ENCODE results near the gene APOM.

APOM gene

DNA sequence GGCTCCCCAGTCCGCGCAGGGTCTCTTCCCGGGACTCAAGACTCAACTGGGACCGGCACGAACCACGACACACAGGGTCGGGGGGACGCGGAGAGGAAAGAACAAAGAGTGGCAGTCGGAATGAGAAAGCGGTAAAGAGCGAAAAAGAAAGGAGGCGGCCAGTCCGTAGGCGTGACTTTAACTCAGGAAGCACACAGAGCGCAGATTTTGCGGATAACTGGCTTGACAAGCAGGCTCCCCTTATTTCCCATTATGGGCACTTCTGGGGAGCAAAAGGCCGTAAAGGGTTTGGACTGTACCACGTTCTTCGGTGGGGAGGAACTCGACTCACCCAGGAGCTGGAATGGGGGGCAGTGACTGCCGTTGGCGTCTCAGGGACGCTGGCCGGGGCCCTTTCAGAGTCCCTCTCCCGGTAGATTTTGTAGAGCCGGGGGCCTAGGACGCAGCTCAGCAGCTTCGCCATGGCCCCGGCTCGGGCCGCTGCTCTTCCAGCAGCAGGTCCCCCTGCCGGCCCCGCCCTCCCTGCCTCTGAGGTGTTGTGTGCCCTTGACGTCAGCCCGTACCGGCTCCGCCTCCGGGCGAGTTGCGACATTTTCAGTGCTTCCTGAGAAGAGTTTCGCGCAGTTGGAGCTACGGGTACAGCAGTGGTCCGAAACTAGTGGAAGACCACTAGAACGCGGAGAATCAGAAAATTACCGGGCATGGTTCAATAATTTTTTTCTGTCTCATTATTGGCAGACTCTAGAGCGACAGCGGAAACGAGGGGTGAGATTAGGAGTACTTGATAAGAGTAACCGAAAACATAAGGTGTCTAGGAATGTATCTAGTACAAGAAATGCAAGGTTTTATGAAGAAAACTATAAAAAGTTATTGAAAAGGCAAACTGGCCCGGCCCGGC, 47.4 kb downstream of the APOM start, which contains the start of gene ABHD16A:
ABHD16A (minus strand) TSS at position 506 of the 898 bp plus-strand sequence; CDS start at position 463, 43 bp downstream.
- DNase-seq (ENCODE audit: low read depth in 2 of 2, low spot score in 1 of 2): peak; percentile 92 to 93

DNA sequence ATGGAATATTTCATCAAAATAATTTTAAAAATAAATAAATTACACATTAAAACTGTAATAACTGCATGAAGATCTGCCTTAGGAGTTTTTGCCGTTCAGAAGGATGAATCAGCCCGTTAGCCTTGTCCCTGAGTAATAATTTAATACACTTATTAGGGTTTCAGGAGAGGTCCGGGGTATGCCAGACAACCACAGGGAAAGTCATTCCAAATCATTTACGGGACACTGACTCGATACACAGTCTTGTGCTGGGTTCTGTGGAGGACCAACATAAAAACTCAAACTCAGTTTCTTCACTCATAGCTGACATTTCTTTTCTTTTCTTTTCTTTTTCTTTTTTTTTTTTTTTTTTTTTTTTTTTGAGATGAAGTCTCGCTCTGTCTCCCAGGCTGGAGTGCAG, 50.2 kb downstream of the APOM start:
- no peak for DNase-seq (ENCODE audit: low read depth in 2 of 2, low spot score in 1 of 2)

DNA sequence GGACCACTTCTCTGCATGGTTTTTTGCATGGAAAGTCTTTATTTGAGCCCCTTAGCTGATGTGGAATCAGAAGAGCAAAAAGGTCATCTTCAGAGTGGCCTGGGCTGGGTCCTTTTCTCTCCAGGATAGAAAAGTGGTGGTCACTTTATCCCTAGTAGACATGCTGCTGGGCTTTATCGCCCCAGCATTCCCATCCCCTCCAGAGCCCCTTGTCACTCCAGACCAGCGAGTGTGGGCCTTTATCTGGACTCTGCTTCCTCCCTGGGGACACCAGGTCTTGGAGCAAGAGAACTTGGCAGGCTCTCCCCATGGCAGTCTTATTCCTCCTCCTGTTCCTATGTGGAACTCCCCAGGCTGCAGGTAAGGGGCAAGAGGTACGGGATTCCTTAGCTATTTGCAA, 50.9 kb downstream of the APOM start, which contains the start of gene LY6G6F:
LY6G6F (plus strand) TSS at position 268 of the 400 bp plus-strand sequence; CDS start at position 309, 41 bp downstream.
- DNase-seq (ENCODE audit: low read depth in 2 of 2, low spot score in 1 of 2): no peak

DNA sequence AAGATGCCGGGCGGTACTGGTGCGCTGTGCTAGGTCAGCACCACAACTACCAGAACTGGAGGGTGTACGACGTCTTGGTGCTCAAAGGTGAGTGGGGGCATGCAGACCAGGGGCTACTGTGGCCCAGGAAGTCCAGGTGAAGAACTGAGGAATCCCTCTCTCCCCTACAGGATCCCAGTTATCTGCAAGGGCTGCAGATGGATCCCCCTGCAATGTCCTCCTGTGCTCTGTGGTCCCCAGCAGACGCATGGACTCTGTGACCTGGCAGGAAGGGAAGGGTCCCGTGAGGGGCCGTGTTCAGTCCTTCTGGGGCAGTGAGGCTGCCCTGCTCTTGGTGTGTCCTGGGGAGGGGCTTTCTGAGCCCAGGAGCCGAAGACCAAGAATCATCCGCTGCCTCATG, 52.0 kb downstream of the APOM start:
- no peak for DNase-seq (ENCODE audit: low read depth in 2 of 2, low spot score in 1 of 2)
